Sigmoid colon (tissue), 7 donors: ENCODE data around the gene TRIM44. TPM values are rescaled to one million over a fixed set of nuclear protein-coding genes. Genes with fewer than 3 reads are reported as not detected.

Source experiments
- DNase-seq: peaks from one replicate; pipeline ENCODE4 v3.0.0-alpha.2; 2019
- H3K27ac ChIP-seq, 4 donors: fragments of 200-600 bp; sonication (generic); one replicate each; pipeline ENCODE4 v1.5.1; 2016 to 2019; ENCODE audit warnings: mild to moderate bottlenecking in 1 of 4
- H3K27me3 ChIP-seq, 3 donors: fragments of 200-600 bp; sonication (generic); one replicate each; pipeline ENCODE4 v1.5.1; 2019; ENCODE audit warnings: mild to moderate bottlenecking in 1 of 3
- H3K36me3 ChIP-seq, 4 donors: fragments of 200-600 bp; sonication (generic); one replicate each; pipeline ENCODE4 v1.5.1; 2016 to 2019
- H3K4me1 ChIP-seq, 4 donors: fragments of 200-600 bp; sonication (generic); one replicate each; pipeline ENCODE4 v1.5.1; 2017 to 2019
- H3K4me3 ChIP-seq, 4 donors: fragments of 200-600 bp; sonication (generic); one replicate each; pipeline ENCODE4 v1.5.1; 2017 to 2019; ENCODE audit warnings: mild to moderate bottlenecking in 2 of 4, moderate library complexity in 1 of 4
- H3K9me3 ChIP-seq, 4 donors: fragments of 200-600 bp in 3 of 4; sonication (generic) in 3 of 4; one replicate each; pipeline versions ENCODE4 v1.5.1 to v1.6.1; 2013 to 2019
- EP300 ChIP-seq, 4 donors: sonication (generic); formaldehyde crosslinking; IDR thresholded peaks; one replicate each; pipeline ENCODE4 v1.6.1; 2017; ENCODE audit warnings: antibody characterized with exemption in 4 of 4
- POLR2A ChIP-seq, 2 donors: fragments of 450-650 bp; IDR thresholded peaks; one replicate each; pipeline ENCODE4 v1.6.1; 2016; ENCODE audit warnings: antibody characterized with exemption in 2 of 2, mild to moderate bottlenecking in 2 of 2, moderate library complexity in 2 of 2
- POLR2AphosphoS5 ChIP-seq, 4 donors: sonication (generic); formaldehyde crosslinking; IDR thresholded peaks; one replicate each; pipeline ENCODE4 v1.6.1; 2017; ENCODE audit warnings: antibody characterized with exemption in 4 of 4
- WGBS, 2 donors: extraction: QIAGEN DNeasy Blood & Tissue Kit; methylation state at CpG; one replicate each; pipeline ENCODE4 v1.1.7; 2013; 5-methylcytosine and 5-hydroxymethylcytosine counted together
- intact Hi-C: fragments of 100-400 bp; cut with DNase I; formaldehyde crosslinking; loops from one replicate; pipeline ENCODE4 v1.15.1; 2023
- polyA plus RNA-seq, 3 donors: library from polyadenylated mRNA; stranded (reverse); fragments of 200-250 nt; gene quantifications; one replicate each; pipeline ENCODE4 v1.2.3, GENCODE V29; 2013
- total RNA-seq, 4 donors: library from RNA; depleted of rRNA; stranded (reverse); fragments of >200 nt; gene quantifications; one replicate each; pipeline ENCODE4 v1.1.0, GENCODE V29; 2016
- TF ChIP-seq, protein P1 (sequence below), 4 experiments: fragments of 450-650 bp in 3 of 4; fragments of 200-600 bp in 1 of 4; IDR thresholded peaks; one replicate each; pipeline ENCODE4 v1.5.1; 2016 to 2019; ENCODE audit warnings: antibody characterized with exemption in 4 of 4, mild to moderate bottlenecking in 3 of 4, moderate library complexity in 2 of 4
- donor health status: healthy with polysubstance abuse.
- donor health status: Bipolar disorder and iron deficiency.
- donor health status: healthy.

Gene TRIM44
- total and polyA plus RNA-seq, 7 donors, result 8.4 to 97.2 (median 23.0) TPM

DNA sequence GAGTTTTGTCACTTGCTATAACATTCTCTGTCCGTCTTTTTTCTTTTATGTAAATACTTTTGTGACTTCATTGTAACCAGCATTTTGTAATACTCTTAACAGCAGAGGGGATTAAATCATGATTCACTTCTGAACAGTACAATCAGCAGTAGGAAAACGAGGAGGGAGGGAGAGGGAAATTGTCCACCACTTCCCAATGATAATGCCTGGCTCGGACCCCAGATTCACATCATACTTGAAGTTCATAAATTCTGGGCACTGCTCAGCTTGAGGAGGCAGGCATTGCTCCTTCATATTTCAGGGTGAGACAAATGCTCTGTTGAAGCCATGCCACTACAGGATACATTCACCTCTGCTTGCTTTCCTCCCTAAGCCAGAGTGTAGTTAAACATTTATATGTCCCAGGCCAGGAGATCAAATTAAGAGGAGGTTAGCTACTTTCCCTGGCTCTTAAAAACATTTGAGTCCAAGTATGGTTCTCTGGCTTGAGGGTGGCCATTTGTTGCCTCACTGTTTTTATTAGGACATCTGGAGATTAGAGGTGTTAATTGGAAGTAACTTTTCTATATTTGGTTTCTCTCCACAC lies 152.2 kb downstream of the TRIM44 start:
- intact Hi-C loops, result no loop called here
- H3K27me3 ChIP-seq, result no peaks in the 10 kb centered on the region
- no peak for DNase-seq
- H3K9me3 ChIP-seq, result no peaks in the 10 kb centered on the region
- H3K27ac ChIP-seq, result peak overlapping the region in 1 of 4 donors; percentile 22
- H3K36me3 ChIP-seq, result no peaks in the 10 kb centered on the region
- H3K4me3 ChIP-seq, result no peak overlapping the region
- peaks cover 0 to 33% (median 17%) of the 10 kb centered on the region in 4 donors for H3K4me1 ChIP-seq
- TF ChIP-seq POLR2A (IDR thresholded peaks at IDR 0.05) (no peak), POLR2AphosphoS5 (IDR thresholded peaks at IDR 0.05) (no peak), EP300 (IDR thresholded peaks at IDR 0.05) (no peak)
- TF ChIP-seq, protein P1, sequence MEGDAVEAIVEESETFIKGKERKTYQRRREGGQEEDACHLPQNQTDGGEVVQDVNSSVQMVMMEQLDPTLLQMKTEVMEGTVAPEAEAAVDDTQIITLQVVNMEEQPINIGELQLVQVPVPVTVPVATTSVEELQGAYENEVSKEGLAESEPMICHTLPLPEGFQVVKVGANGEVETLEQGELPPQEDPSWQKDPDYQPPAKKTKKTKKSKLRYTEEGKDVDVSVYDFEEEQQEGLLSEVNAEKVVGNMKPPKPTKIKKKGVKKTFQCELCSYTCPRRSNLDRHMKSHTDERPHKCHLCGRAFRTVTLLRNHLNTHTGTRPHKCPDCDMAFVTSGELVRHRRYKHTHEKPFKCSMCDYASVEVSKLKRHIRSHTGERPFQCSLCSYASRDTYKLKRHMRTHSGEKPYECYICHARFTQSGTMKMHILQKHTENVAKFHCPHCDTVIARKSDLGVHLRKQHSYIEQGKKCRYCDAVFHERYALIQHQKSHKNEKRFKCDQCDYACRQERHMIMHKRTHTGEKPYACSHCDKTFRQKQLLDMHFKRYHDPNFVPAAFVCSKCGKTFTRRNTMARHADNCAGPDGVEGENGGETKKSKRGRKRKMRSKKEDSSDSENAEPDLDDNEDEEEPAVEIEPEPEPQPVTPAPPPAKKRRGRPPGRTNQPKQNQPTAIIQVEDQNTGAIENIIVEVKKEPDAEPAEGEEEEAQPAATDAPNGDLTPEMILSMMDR (IDR thresholded peaks at IDR 0.05), result no peak
- WGBS, 2 donors, result 82 to 89% methylated on average over 3 of the region's 3 CpGs

DNA sequence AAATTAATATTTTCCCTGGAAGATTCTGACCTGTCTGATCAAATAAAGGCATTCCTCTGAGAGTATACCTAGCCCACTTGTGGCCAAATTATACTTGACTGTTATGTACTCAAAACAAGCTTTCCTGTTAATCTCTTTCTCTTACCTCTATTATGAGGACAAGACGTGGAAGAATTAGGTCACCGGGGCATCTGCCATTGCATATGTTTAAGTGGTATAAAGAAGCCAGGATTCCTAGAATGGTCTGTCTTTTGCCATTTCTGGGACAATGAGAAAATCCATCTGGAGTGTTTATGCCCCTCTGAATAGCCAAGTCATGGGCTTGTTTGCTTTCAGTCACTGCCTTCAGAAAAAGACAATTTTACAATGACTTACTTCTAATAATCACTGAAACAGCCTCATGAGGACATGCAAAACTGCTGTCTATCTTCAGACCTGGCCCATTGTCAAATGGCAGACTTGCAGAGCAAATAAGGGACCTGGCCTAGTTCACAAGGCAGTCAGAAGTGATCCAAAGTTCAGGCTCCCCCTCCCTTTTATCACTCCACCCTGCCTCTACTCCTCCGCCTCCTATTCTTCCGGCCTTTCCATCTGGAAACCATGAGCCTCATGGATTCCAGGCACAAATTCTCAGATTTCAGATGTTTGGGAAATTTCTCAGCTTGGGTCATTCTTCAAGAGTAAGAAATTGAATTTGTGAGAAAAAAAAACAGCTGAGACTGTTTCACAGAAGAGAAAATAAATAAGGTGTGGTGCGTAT lies 153.2 kb downstream of the TRIM44 start:
- Histone ChIP-seq H3K9me3 (no peaks in the 10 kb centered on the region), H3K4me1 (peaks cover 0 to 27% (median 17%) of the 10 kb centered on the region in 4 donors), H3K36me3 (no peaks in the 10 kb centered on the region), H3K27ac (peak overlapping the region in 1 of 4 donors; percentile 34), H3K4me3 (no peak overlapping the region), H3K27me3 (no peaks in the 10 kb centered on the region)
- peak; percentile 81 for DNase-seq
- peak in 2 of 4 donors; percentile 25 to 43 for TF ChIP-seq POLR2AphosphoS5 (IDR thresholded peaks at IDR 0.05)
- TF ChIP-seq EP300 (IDR thresholded peaks at IDR 0.05), result no peak
- 89 to 93% methylated on average over 5 of the region's 5 CpGs for WGBS, 2 donors
- intact Hi-C loops, result no loop called here

DNA sequence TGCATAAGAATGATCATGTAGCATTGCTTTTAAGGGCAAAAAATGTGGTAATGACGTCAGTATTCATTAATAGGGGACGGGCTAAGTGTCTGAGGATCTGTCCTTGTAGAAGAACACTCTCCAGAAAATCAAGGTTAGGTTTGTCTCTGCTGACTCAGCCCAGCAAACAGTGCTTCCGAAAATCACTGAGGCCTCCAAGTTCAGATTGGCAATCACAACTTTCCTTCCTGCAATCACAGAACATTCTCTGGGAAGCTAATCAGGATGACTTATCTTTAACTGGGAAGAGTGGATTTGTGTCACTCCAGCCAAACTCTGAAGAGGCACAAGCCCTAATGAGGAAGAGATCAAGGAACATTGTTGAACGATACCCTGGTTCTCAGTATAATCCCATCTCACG lies 158.0 kb downstream of the TRIM44 start:
- no peaks in the 10 kb centered on the region for H3K9me3 ChIP-seq
- no peak for DNase-seq
- no peak overlapping the region for H3K4me3 ChIP-seq
- intact Hi-C loops, result loop anchor here (5.0 kb wide), 4 partner anchors 122 to 447 kb away; partner anchors contain the start of genes FJX1 and LDLRAD3
- H3K27ac ChIP-seq, result no peak overlapping the region
- peaks cover 0 to 11% (median 6%) of the 10 kb centered on the region in 4 donors for H3K4me1 ChIP-seq
- no peaks in the 10 kb centered on the region for H3K36me3 ChIP-seq
- no peak for TF ChIP-seq EP300 (IDR thresholded peaks at IDR 0.05)
- WGBS, 2 donors, result 92% methylated on average over 5 of the region's 5 CpGs
- H3K27me3 ChIP-seq, result no peaks in the 10 kb centered on the region

DNA sequence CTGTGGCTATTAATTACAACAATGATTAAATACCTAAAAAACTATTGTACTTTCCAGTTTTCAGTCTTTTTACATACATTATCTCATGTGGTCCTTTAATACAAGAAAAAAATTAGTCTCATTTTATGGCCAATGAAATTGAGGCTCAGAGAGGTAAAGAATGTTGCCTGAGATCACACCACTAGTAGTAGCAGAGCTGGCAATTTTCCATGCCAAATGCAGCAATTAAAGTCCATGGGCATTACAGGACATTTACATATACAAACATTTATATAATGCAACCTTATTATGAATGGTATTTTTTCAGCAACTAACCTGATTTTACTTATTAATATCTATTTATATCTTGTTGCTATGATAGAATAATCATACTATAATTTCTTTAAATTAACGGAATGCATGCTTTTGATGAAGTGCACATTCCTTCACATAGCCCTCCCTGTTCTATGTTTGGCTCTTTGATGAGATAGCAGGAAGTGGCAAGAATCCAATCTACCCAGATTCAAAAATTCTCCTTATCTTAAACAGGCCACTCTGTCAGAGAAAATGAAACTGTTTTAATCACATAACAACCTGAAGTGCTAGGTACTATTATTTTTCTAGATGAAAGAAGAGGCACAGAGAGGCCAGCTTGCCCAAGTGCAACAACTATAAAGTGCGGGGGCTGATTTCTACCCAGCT lies 160.4 kb downstream of the TRIM44 start:
- Histone ChIP-seq H3K4me3 (no peak overlapping the region), H3K9me3 (no peaks in the 10 kb centered on the region), H3K27me3 (no peaks in the 10 kb centered on the region), H3K27ac (no peak overlapping the region), H3K4me1 (peaks cover 0 to 11% (median 6%) of the 10 kb centered on the region in 4 donors), H3K36me3 (no peaks in the 10 kb centered on the region)
- intact Hi-C loops, result loop anchor here (5.0 kb wide), 4 partner anchors 119 to 444 kb away; partner anchors contain the start of genes FJX1 and LDLRAD3
- 71 to 82% methylated on average over 2 of the region's 2 CpGs for WGBS, 2 donors
- TF ChIP-seq EP300 (IDR thresholded peaks at IDR 0.05) (no peak), POLR2AphosphoS5 (IDR thresholded peaks at IDR 0.05) (no peak), POLR2A (IDR thresholded peaks at IDR 0.05) (no peak)
- TF ChIP-seq, protein P1 (IDR thresholded peaks at IDR 0.05), result no peak
- DNase-seq, result no peak

DNA sequence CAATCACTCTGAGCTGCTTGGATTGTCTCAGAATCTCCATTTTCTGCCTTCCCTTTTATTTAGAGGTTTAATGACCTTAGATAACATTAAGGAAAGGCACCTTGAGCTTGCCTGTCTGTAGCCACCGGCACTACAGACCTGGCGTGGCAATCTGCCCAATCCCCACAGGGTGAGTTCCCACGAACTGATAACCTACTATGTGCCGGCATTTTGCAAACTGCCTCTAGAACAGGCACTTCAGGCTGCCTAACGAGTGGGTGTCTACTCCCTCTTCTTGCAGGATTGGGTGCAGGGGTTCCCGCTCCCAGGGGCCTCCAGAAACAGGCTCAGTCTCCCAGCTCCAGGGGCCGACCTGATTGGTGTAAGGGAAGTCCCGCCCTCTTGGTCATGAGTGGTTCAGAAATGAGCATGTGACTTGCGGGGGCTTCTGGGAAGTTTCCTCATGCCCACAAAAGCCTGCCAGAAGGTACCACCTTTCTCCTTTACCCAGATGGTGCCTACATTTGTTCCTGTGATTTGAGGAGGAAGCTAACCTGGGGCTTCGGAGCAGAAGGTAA lies 161.2 kb downstream of the TRIM44 start:
- no peaks in the 10 kb centered on the region for H3K27me3 ChIP-seq
- H3K4me3 ChIP-seq, result no peak overlapping the region
- H3K4me1 ChIP-seq, result peaks cover 0 to 11% (median 6%) of the 10 kb centered on the region in 4 donors
- H3K36me3 ChIP-seq, result no peaks in the 10 kb centered on the region
- no peaks in the 10 kb centered on the region for H3K9me3 ChIP-seq
- H3K27ac ChIP-seq, result no peak overlapping the region
- DNase-seq, result no peak
- intact Hi-C loops, result loop anchor here (5.0 kb wide), 4 partner anchors 118 to 443 kb away; partner anchors contain the start of genes FJX1 and LDLRAD3
- WGBS, 2 donors, result 86 to 92% methylated on average over 10 of the region's 10 CpGs
- no peak for TF ChIP-seq POLR2A (IDR thresholded peaks at IDR 0.05)
- TF ChIP-seq, protein P1 (IDR thresholded peaks at IDR 0.05), result no peak
- no peak for TF ChIP-seq EP300 (IDR thresholded peaks at IDR 0.05)
- no peak for TF ChIP-seq POLR2AphosphoS5 (IDR thresholded peaks at IDR 0.05)
